A549 (cell line): Measurements from ENCODE around the gene LYST. TPM values are rescaled to one million over a fixed set of nuclear protein-coding genes. Genes with fewer than 3 reads are reported as not detected.

Experiments
- ATAC-seq, 2 experiments: fragments of 200-7000 bp in 1 of 2; fragments of >200 bp in 1 of 2; cut with Nextera tagmentation in 1 of 2; cut with Tn5 transposase in 1 of 2; 3 replicates each; pipeline versions ENCODE4 v1.8.0 to v1.9.1; 2018 to 2020; ENCODE audit warnings: mild to moderate bottlenecking in 1 of 2, moderate library complexity in 1 of 2
- CTCF ChIA-PET: fragments of 300-600 bp; sonication (Branson Sonifier 250); formaldehyde crosslinking; extraction: SDS; loops from one replicate; lab custom pipeline; 2021; ENCODE audit warnings: antibody characterized with exemption, inconsistent platforms; lab: Yijun Ruan, JAX
- POLR2A ChIA-PET: fragments of 350-600 bp; formaldehyde crosslinking; extraction: SDS; loops from one replicate; lab custom pipeline; 2021; ENCODE audit warnings: antibody characterized with exemption, inconsistent platforms; lab: Yijun Ruan, JAX
- DNase-seq, 2 experiments: peaks; one replicate each; pipeline versions ENCODE4 v3.0.0 to v3.0.0-alpha.2; 2011 to 2016; ENCODE audit warnings: low read depth in 1 of 2, low spot score in 1 of 2
- FAIRE-seq: peaks from 2 replicates; lab custom pipeline; 2011; peaks lifted over from hg19 to GRCh38; lab: Jason Lieb, UNC
- H3K27ac ChIP-seq, 2 experiments: fragments of >200 bp; sonication (Bioruptor Twin); formaldehyde crosslinking; 3 replicates each; pipeline ENCODE4 v1.5.1; 2016 to 2017
- H3K4me1 ChIP-seq: fragments of >200 bp; sonication (Bioruptor Twin); formaldehyde crosslinking; 3 replicates; pipeline ENCODE4 v1.6.1; 2016
- H3K4me2 ChIP-seq: fragments of >200 bp; sonication (Bioruptor Twin); formaldehyde crosslinking; 3 replicates; pipeline ENCODE4 v1.6.1; 2016
- H3K4me3 ChIP-seq: fragments of >200 bp; sonication (Bioruptor Twin); formaldehyde crosslinking; 3 replicates; pipeline ENCODE4 v1.5.1; 2016
- H3K9me3 ChIP-seq: fragments of >200 bp; sonication (Bioruptor Twin); formaldehyde crosslinking; 3 replicates; pipeline ENCODE4 v1.6.1; 2016
- BHLHE40 ChIP-seq: IDR thresholded peaks from 2 replicates; pipeline ENCODE4 v1.6.1; 2012; ENCODE audit warnings: low read depth, low read length, inconsistent platforms
- CEBPB ChIP-seq, 2 experiments: fragments of >200 bp in 1 of 2; sonication (Bioruptor Twin) in 1 of 2; formaldehyde crosslinking in 1 of 2; IDR thresholded peaks; 2 replicates each; pipeline ENCODE4 v1.6.1; 2012 to 2016
- CHD2 ChIP-seq: fragments of 150-350 bp; IDR thresholded peaks from 2 replicates; pipeline ENCODE4 v1.6.1; 2014; ENCODE audit warnings: low read length; ENCODE audit not compliant: partially characterized antibody
- CHD4 ChIP-seq: fragments of 200-600 bp; sonication (generic); IDR thresholded peaks from 2 replicates; pipeline ENCODE4 v1.6.1; 2016; ENCODE audit warnings: antibody characterized with exemption, mild to moderate bottlenecking, borderline replicate concordance
- EHF ChIP-seq: fragments of 250-450 bp; sonication (Bioruptor Pico); IDR thresholded peaks from 2 replicates; pipeline ENCODE4 v1.5.0; 2020; ENCODE audit warnings: mild to moderate bottlenecking
- EP300 ChIP-seq, 2 experiments: fragments of >200 bp; sonication (Bioruptor Twin); formaldehyde crosslinking; IDR thresholded peaks; 2 replicates in 1 of 2; 3 replicates in 1 of 2; pipeline ENCODE4 v1.6.1; 2016 to 2017
- ESRRA ChIP-seq: fragments of 150-350 bp; IDR thresholded peaks from 2 replicates; pipeline ENCODE4 v1.6.1; 2014; ENCODE audit warnings: mild to moderate bottlenecking, low read length, borderline replicate concordance
- FOSB ChIP-seq: fragments of 250-450 bp; sonication (Bioruptor Pico); IDR thresholded peaks from 2 replicates; pipeline ENCODE4 v1.5.0; 2020; ENCODE audit warnings: mild to moderate bottlenecking, moderate library complexity
- FOSL2 ChIP-seq, 2 experiments: fragments of 450-650 bp in 1 of 2; fragments of >200 bp in 1 of 2; sonication (Bioruptor Twin) in 1 of 2; formaldehyde crosslinking; IDR thresholded peaks; 2 replicates each; pipeline versions ENCODE4 v1.5.0 to v1.6.1; 2016 to 2020; ENCODE audit warnings: mild to moderate bottlenecking in 1 of 2, moderate library complexity in 1 of 2
- FOXS1 ChIP-seq: fragments of 250-450 bp; sonication (Bioruptor Pico); IDR thresholded peaks from 2 replicates; pipeline ENCODE4 v1.5.0; 2020; ENCODE audit warnings: mild to moderate bottlenecking, moderate library complexity
- HEYL ChIP-seq: fragments of 250-450 bp; sonication (Bioruptor Pico); IDR thresholded peaks from 2 replicates; pipeline ENCODE4 v1.8.0; 2021; ENCODE audit warnings: mild to moderate bottlenecking, moderate library complexity
- HOXA7 ChIP-seq: fragments of 250-450 bp; sonication (Bioruptor Pico); IDR thresholded peaks from 2 replicates; pipeline ENCODE4 v1.5.0; 2020; ENCODE audit warnings: mild to moderate bottlenecking, moderate library complexity
- JUNB ChIP-seq: fragments of >200 bp; sonication (Bioruptor Twin); formaldehyde crosslinking; IDR thresholded peaks from 2 replicates; pipeline ENCODE4 v1.6.1; 2016
- KDM1A ChIP-seq: fragments of 200-600 bp; sonication (generic); IDR thresholded peaks from 2 replicates; pipeline ENCODE4 v1.6.1; 2016; ENCODE audit warnings: low read depth, mild to moderate bottlenecking
- MAFK ChIP-seq: fragments of 450-650 bp; IDR thresholded peaks from 2 replicates; pipeline ENCODE4 v1.6.1; 2014; ENCODE audit not compliant: partially characterized antibody
- MYC ChIP-seq: IDR thresholded peaks from 2 replicates; pipeline ENCODE4 v1.6.1; 2012; ENCODE audit warnings: mild to moderate bottlenecking, inconsistent platforms, low read length, improper control_type of control experiment, borderline replicate concordance
- NFE2L2 ChIP-seq: fragments of 150-350 bp; conservative IDR thresholded peaks from 2 replicates; pipeline ENCODE4 v1.6.1; 2014; ENCODE audit warnings: low read length
- NPAS2 ChIP-seq: fragments of 250-450 bp; sonication (Bioruptor Pico); IDR thresholded peaks from 2 replicates; pipeline ENCODE4 v1.8.0; 2022; ENCODE audit warnings: mild to moderate bottlenecking, moderate library complexity, borderline replicate concordance
- NR3C1 ChIP-seq: fragments of >200 bp; sonication (Bioruptor Twin); formaldehyde crosslinking; IDR thresholded peaks from 3 replicates; pipeline ENCODE4 v1.6.1; 2017
- RAD21 ChIP-seq, 2 experiments: fragments of >200 bp in 1 of 2; sonication (Bioruptor Twin) in 1 of 2; formaldehyde crosslinking in 1 of 2; IDR thresholded peaks in 1 of 2; conservative IDR thresholded peaks in 1 of 2; 2 replicates in 1 of 2; 3 replicates in 1 of 2; pipeline ENCODE4 v1.6.1; 2012 to 2018; ENCODE audit warnings: inconsistent platforms in 1 of 2
- RFX5 ChIP-seq: fragments of 450-650 bp; IDR thresholded peaks from 2 replicates; pipeline ENCODE4 v1.7.1; 2014; ENCODE audit warnings: antibody characterized with exemption, mild to moderate bottlenecking, moderate library complexity
- RNF2 ChIP-seq: fragments of 200-600 bp; sonication (generic); IDR thresholded peaks from 2 replicates; pipeline ENCODE4 v1.6.1; 2016; ENCODE audit warnings: low read depth, mild to moderate bottlenecking, antibody characterized with exemption, moderate library complexity, borderline replicate concordance
- SREBF2 ChIP-seq: fragments of 450-650 bp; IDR thresholded peaks from 2 replicates; pipeline ENCODE4 v1.6.1; 2014; ENCODE audit warnings: mild to moderate bottlenecking, moderate library complexity
- ZC3H11A ChIP-seq: fragments of 450-650 bp; IDR thresholded peaks from 2 replicates; pipeline ENCODE4 v1.6.1; 2014; ENCODE audit warnings: antibody characterized with exemption, mild to moderate bottlenecking
- WGBS: methylation state at CpG from one replicate; pipeline ENCODE4 v1.1.6; 2017; ENCODE audit errors: missing lambda C conversion rate; 5-methylcytosine and 5-hydroxymethylcytosine counted together
- polyA plus RNA-seq, 4 experiments: library from polyadenylated mRNA; depleted of rRNA in 3 of 4; stranded (reverse); fragments of >200 nt; fragmentation: RNase III in 1 of 4; extraction: RNeasy Plus Mini Kit Qiagen cat#74134 plus additional on column Dnase treatment in 1 of 4; gene quantifications; 2 replicates in 3 of 4; 3 replicates in 1 of 4; pipeline ENCODE4 v1.2.3, GENCODE V29; 2011 to 2017
- TF ChIP-seq, protein P1 (sequence below): IDR thresholded peaks from 2 replicates; pipeline ENCODE4 v1.6.1; 2012
- TF ChIP-seq, protein P2 (sequence below): fragments of 450-650 bp; IDR thresholded peaks from 2 replicates; pipeline ENCODE4 v1.6.1; 2014; ENCODE audit warnings: antibody characterized with exemption
- TF ChIP-seq, protein P3 (sequence below): IDR thresholded peaks from 2 replicates; pipeline ENCODE4 v1.6.1; 2012; ENCODE audit warnings: low read depth, borderline replicate concordance

LYST gene
- polyA plus RNA-seq, 2 of the 4 experiments (the other 2 are of a cell fraction): 2.5 to 9.4 TPM

DNA sequence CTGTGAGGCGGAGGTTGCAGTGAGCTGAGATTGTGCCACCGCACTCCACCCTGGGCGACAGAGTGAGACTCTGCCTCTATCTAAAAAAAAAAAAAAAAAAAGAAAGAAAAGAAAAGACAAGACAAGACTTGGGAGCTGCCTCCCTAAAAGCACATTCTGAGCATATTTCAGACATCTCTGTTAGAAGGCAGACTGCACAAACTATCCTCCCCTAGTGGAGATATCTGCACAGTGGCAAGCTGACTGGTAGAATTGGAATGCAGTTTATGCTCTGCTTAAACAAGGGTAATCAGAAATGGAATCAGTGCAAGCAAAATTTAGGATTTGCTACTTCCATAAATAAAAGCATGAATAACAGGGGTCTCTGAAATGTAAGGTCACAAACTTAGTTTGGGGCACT, 248.9 kb downstream of the LYST start:
- H3K27ac ChIP-seq: peak overlapping the region in 1 of 2 experiments; percentile 0; a peak in 1 of 6 replicates
- ChIA-PET CTCF (interaction anchor here (0.6 to 1.8 kb wide), 5 partner anchors 11 to 92 kb away, joined by 3 to 7 read pairs (median 3); no protein-coding TSS in a partner anchor), POLR2A (interaction anchor here (0.6 to 1.1 kb wide), 3 partner anchors 104 to 1244 kb away, joined by 4 to 6 read pairs (median 4); partner anchors contain the start of gene COA6)
- ATAC-seq (peak; percentile 80 to 83; a peak in 5 of 6 replicates), FAIRE-seq (no peak), DNase-seq (no peak)
- no peak overlapping the region for H3K4me3 ChIP-seq
- peaks cover 9% of the 10 kb centered on the region; the same call in 2 of the 3 replicates for H3K4me1 ChIP-seq
- WGBS: 96% methylated on average over 3 of the region's 3 CpGs
- TF ChIP-seq CEBPB (IDR thresholded peaks at IDR 0.05) (no peak), RAD21 (conservative IDR thresholded peaks at IDR 0.05 in 1 of 2, IDR thresholded peaks at IDR 0.05 in 1 of 2) (0 out of 5 replicates have a peak, but pooled peaks of 1 of the 2 experiments have one; percentile 10)
- H3K4me2 ChIP-seq: no peak overlapping the region
- no peaks in the 10 kb centered on the region for H3K9me3 ChIP-seq

DNA sequence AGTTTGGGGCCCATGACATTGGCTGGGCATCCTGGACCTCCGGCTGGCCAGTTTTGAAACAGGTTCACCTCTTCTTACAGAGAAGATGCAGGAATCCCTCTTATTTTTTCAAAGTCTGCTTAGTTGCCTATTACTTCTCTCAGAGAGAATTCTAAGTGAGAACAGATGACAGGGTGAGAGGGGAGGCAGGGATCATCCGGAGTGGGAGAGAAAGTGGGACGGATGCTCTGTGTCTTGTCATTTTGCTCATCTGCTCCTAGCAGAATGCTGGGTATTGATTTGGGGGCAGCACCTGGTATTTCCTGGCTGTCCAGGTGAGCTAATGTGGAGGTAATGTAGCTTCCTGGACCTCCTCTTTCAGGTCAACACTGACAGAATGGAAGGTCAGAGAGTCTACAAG, 249.6 kb downstream of the LYST start:
- Histone ChIP-seq H3K4me2 (no peak overlapping the region), H3K9me3 (no peaks in the 10 kb centered on the region), H3K4me3 (no peak overlapping the region), H3K4me1 (peaks cover 9% of the 10 kb centered on the region; the same call in 2 of the 3 replicates), H3K27ac (no peak overlapping the region)
- ChIA-PET CTCF (interaction anchor here (0.6 kb wide), 1 partner anchor 93 kb away, joined by 3 read pairs; no protein-coding TSS in a partner anchor), POLR2A (interaction anchor here (0.7 to 1.1 kb wide), 2 partner anchors 114 to 1244 kb away, joined by 4 to 6 read pairs; partner anchors contain the start of gene COA6)
- no peak for FAIRE-seq
- ATAC-seq: no peak
- 88% methylated on average over 3 of the region's 3 CpGs for WGBS
- no peak for DNase-seq
- TF ChIP-seq HOXA7: no peak
- TF ChIP-seq MAFK: no peak
- TF ChIP-seq CHD4: no peak
- TF ChIP-seq, protein P1, sequence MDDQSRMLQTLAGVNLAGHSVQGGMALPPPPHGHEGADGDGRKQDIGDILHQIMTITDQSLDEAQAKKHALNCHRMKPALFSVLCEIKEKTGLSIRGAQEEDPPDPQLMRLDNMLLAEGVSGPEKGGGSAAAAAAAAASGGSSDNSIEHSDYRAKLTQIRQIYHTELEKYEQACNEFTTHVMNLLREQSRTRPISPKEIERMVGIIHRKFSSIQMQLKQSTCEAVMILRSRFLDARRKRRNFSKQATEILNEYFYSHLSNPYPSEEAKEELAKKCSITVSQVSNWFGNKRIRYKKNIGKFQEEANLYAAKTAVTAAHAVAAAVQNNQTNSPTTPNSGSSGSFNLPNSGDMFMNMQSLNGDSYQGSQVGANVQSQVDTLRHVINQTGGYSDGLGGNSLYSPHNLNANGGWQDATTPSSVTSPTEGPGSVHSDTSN: no peak
- no peak for TF ChIP-seq NR3C1
- no peak for TF ChIP-seq JUNB
- no peak for TF ChIP-seq RFX5
- TF ChIP-seq FOXS1: no peak
- no peak for TF ChIP-seq RNF2
- no peak for TF ChIP-seq ZC3H11A
- no peak for TF ChIP-seq NFE2L2
- TF ChIP-seq MYC: no peak
- no peak for TF ChIP-seq RAD21 (conservative IDR thresholded peaks at IDR 0.05 in 1 of 2, IDR thresholded peaks at IDR 0.05 in 1 of 2)
- no peak for TF ChIP-seq NPAS2 (CRISPR knock-in tag)
- no peak for TF ChIP-seq ESRRA

DNA sequence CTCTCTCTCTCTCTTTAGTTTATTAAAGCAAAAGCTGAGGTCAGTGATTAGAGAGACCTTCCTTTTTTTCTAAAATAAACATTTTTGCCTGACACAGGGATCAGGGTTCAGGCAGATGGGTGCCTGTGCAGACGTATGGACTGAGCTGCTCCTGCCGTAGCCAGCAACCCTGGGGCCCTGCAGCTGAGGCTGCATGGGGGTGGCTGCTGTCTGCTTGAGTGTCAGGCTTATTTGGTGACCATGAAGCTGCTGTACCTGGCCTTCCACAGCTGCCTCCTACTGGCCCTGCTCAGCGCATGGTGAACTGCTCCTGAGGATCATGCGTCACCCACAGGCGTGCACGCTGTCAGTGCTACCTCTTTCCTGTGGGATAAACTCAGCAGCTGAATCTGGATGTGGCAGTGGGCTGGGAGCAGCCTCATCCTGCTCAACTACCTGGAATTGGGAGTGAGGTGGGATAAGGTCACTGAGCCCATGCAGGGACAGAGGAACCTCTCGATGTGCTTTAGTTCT, 252.2 kb downstream of the LYST start:
- DNase-seq (no peak), FAIRE-seq (no peak), ATAC-seq (peak; percentile 33 to 36; a peak in 2 of 6 replicates)
- 87% methylated on average over 5 of the region's 7 CpGs for WGBS
- H3K4me1 ChIP-seq: peaks cover 9% of the 10 kb centered on the region; the same call in 2 of the 3 replicates
- H3K4me2 ChIP-seq: no peak overlapping the region
- H3K27ac ChIP-seq: no peak overlapping the region
- ChIA-PET CTCF (interaction anchor here (0.8 to 1.8 kb wide), 7 partner anchors 12 to 357 kb away, joined by 3 to 8 read pairs (median 4); no protein-coding TSS in a partner anchor), POLR2A (no interaction called here)
- no peak overlapping the region for H3K4me3 ChIP-seq
- TF ChIP-seq KDM1A (no peak), CHD2 (no peak), FOSB (CRISPR knock-in tag) (no peak), HEYL (no peak), FOSL2 (IDR thresholded peaks at IDR 0.05) (no peak), FOSL2 (CRISPR knock-in tag; IDR thresholded peaks at IDR 0.05) (no peak), RAD21 (conservative IDR thresholded peaks at IDR 0.05 in 1 of 2, IDR thresholded peaks at IDR 0.05 in 1 of 2) (no peak), EP300 (IDR thresholded peaks at IDR 0.05) (no peak), EHF (CRISPR knock-in tag) (no peak), SREBF2 (no peak), BHLHE40 (no peak), CHD4 (no peak), NFE2L2 (no peak)
- TF ChIP-seq, protein P2, sequence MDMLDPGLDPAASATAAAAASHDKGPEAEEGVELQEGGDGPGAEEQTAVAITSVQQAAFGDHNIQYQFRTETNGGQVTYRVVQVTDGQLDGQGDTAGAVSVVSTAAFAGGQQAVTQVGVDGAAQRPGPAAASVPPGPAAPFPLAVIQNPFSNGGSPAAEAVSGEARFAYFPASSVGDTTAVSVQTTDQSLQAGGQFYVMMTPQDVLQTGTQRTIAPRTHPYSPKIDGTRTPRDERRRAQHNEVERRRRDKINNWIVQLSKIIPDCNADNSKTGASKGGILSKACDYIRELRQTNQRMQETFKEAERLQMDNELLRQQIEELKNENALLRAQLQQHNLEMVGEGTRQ: no peak
- TF ChIP-seq, protein P3, sequence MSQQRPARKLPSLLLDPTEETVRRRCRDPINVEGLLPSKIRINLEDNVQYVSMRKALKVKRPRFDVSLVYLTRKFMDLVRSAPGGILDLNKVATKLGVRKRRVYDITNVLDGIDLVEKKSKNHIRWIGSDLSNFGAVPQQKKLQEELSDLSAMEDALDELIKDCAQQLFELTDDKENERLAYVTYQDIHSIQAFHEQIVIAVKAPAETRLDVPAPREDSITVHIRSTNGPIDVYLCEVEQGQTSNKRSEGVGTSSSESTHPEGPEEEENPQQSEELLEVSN: no peak
- H3K9me3 ChIP-seq: no peaks in the 10 kb centered on the region
